ENCODE results near the gene KIF5C. TPM values are rescaled to one million over a fixed set of nuclear protein-coding genes. Genes with fewer than 3 reads are reported as not detected.
A peak's percentile ranks its signal among the peaks of the same experiment; 100 is the strongest.

Gene KIF5C
- total RNA-seq, 1 experiment from 2014 or later = 5.4 TPM

DNA sequence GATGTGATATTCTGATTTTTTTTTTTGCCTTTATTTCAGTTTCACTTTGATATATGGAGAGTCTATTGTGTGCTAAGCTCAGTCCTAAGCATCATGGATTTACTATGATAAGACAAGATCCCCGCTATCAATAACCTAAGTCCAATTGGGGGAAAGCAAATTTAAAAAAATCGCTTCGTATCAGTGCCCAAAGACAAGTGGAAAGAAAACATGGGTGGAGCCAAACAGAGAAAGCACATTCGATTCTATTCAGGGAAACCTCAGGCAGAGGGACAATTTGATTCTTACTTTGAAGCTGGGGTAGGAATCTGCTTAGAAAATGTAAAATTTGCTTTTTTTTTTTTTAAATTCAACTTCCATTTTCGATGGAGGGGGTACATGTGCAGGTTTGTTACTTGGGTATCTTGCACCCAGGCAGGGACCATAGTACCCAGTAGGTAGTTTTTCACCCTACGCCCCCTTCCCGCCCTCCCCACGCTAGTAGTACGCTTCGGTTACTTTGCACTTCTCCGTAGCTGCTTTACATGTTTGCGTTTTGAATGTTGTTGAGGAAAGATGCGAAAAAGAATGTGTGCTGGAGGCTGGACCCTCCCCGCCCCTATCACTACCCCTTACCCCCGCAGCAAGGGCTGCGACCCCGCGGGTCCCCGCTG is 12.4 kb downstream of the KIF5C start:
- DNase-seq (ENCODE audit: low read depth) = no peak

GRCh38 chr2:148888003-148888501 is 13.0 kb downstream of the KIF5C start:
- no peak for DNase-seq (ENCODE audit: low read depth)

DNA sequence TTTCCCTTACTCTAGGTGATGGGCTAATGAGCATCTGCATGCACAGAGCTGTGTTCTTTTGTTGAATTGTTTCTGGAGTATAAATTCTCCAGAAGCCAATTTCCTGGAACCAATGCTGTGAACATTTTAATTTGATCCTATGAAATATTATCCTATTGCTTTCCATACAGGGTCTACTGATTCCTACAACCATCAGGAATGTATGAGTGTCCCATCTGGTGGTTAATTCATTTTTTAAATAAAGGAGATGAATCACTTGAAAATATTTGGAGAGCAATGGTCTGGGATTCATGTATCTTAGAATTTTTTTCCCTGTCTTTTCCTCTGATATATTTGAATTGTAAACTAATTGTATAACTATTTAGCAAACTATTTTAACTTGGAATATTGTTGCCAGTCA is 14.0 kb downstream of the KIF5C start:
- DNase-seq (ENCODE audit: low read depth) = no peak

DNA sequence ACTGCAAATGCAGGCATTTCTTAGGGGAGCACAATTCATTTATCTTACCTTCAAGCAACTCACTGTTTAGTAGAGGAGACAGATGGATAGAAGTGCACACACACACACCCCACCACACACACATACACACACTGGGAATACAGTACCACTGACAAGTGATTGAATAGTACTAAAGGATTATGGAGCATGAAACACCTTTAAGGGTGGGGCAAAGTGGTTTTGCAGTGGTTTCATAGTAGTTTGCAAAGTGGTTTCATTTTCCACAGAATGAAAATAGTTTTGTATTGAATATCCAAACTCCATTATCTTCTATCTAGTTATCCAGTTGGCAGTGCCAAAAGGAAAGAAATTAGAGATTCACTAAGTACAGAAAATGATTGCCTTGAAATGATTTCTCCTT is 18.9 kb downstream of the KIF5C start:
- DNase-seq (ENCODE audit: low read depth) = no peak

GRCh38 chr2:148896136-148896535 is 21.1 kb downstream of the KIF5C start:
- no peak for DNase-seq (ENCODE audit: low read depth)

GRCh38 chr2:148899638-148900318 is 24.8 kb downstream of the KIF5C start:
- no peak for DNase-seq (ENCODE audit: low read depth)

DNA sequence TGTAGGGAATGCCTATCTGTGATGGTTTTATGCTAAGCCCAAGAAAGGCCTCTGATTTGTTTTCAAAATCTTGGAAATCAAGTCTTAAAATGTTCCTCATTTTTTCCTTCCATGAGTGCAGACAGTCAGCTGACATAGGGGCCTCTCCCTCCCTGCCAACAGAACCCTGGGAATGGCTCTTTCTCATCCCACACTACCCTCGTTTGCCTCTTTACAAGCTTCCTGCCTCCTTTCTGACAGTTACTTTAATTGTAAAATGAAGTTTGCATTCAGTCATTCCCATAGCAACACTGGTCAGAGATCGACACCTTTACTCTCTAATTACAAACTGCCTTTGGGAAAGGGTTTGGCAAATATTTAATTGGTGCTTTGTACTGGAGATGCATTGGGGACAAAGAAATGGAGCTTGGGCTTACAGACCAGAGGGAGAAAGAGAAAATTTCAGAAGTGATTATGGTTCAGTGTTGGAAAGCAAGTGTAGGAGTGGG is 25.4 kb downstream of the KIF5C start:
- DNase-seq (ENCODE audit: low read depth) = no peak

GRCh38 chr2:148901142-148901541 is 26.1 kb downstream of the KIF5C start:
- no peak for DNase-seq (ENCODE audit: low read depth)

- DNase-seq (ENCODE audit: low read depth) = no peak
These were observed 27.8 kb downstream of the KIF5C start for GRCh38 chr2:148902798-148903197.

DNA sequence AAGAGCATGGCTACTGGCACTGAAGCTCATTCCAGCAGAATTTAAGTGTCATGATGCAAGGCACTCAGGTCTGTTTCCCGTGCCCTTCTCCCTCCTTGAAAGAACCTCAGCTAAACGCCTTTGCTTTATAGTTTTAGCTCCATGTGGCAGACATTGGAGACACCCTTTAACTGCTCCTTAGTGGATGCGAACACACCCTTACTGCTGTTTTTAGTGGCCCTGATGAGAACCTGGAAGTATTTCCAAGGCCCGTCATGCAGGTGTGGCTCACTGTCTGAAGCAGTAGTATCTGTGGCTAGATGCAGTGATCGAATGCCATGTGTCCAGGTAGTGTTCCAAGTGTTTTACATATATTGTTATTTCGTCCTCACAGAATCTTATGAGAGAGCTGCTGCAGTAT is 28.3 kb downstream of the KIF5C start:
- no peak for DNase-seq (ENCODE audit: low read depth)

GRCh38 chr2:148903979-148904378 is 29.0 kb downstream of the KIF5C start:
- no peak for DNase-seq (ENCODE audit: low read depth)

GRCh38 chr2:148906124-148906523 is 31.1 kb downstream of the KIF5C start:
- peak; percentile 66 for DNase-seq (ENCODE audit: low read depth)

DNA sequence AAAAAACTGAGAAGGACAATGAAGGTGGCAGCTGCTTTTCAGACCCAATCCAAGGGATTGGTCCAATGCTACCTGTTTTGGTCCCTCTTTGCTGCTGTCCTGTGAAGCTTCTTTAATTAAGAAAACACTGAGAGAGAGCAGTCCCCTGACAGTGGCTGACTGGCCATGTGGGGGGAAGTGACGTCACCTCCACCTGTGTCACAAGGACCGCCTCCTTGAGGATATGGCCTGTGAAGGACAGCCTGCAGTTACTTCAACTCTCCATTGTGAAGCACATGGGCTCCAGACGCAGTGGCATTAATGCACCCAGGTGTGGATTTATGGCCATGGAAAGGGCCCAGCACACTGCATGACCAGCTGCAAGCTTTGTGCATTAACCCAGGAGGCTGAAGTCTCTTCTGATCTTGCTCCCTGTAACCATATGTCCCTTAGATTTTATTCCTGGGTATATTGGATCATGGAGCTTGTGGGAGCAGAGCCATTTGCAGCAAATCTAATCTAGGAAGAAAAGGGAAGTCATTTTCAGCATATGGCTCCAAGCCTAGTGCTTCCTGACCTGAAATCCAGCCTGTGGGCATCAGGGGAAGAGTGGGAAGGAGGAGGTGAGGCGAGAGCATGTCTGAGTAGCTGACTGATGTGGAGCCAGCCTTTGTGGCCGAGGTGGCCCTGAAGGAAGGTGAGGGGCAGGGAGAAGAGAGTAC is 32.2 kb downstream of the KIF5C start:
- DNase-seq (ENCODE audit: low read depth) = no peak

DNA sequence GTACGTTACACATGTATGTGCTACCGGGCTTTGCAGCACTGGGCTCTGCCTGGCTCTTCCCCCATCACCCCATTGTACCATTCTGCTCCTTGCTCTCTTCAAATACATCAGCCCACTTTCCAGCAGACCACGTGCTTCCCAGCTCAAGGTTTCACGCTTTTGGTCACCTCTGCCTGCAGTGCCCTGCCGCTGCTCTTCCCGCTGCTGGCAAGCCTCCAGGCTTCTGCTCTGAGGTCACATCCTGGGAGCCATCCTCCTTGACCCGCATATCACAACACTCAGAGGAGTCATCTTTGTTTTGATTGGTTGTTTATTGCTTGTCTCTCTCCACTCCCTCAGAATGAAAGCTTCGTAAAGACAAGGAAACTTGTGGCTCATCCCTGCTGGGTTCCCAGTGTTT is 34.1 kb downstream of the KIF5C start:
- peak; percentile 40 for DNase-seq (ENCODE audit: low read depth)

GRCh38 chr2:148913061-148913460 is 38.0 kb downstream of the KIF5C start:
- no peak for DNase-seq (ENCODE audit: low read depth)

GRCh38 chr2:148913492-148913891 is 38.5 kb downstream of the KIF5C start:
- DNase-seq (ENCODE audit: low read depth) = no peak

DNA sequence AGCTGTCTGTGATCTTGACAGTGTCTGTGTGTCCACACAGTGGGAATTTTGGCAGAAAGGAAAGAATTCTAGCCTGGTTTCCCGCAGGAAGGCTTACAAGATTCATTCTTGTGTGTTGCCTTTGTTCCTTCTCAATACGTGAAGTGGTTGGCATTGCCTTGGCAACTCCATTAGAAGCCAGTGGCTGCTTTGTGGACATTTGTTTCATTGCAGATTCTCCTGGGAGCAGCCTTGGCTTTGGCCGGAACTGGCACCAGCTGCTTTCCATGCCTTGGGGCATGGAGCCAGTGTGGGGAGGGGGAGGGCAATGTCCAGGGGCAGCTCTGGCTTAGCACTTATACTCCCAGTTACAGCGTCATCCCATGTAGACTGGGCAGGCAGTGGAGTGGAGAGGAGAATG is 39.4 kb downstream of the KIF5C start:
- DNase-seq (ENCODE audit: low read depth) = no peak

GRCh38 chr2:148917431-148917830 is 42.4 kb downstream of the KIF5C start:
- DNase-seq (ENCODE audit: low read depth) = no peak

- no peak for DNase-seq (ENCODE audit: low read depth)
These were observed 43.5 kb downstream of the KIF5C start for GRCh38 chr2:148918554-148918953.

GRCh38 chr2:148920559-148920958 is 45.5 kb downstream of the KIF5C start:
- no peak for DNase-seq (ENCODE audit: low read depth)

- DNase-seq (ENCODE audit: low read depth) = no peak
These were observed 47.0 kb downstream of the KIF5C start for GRCh38 chr2:148922062-148922461.

DNA sequence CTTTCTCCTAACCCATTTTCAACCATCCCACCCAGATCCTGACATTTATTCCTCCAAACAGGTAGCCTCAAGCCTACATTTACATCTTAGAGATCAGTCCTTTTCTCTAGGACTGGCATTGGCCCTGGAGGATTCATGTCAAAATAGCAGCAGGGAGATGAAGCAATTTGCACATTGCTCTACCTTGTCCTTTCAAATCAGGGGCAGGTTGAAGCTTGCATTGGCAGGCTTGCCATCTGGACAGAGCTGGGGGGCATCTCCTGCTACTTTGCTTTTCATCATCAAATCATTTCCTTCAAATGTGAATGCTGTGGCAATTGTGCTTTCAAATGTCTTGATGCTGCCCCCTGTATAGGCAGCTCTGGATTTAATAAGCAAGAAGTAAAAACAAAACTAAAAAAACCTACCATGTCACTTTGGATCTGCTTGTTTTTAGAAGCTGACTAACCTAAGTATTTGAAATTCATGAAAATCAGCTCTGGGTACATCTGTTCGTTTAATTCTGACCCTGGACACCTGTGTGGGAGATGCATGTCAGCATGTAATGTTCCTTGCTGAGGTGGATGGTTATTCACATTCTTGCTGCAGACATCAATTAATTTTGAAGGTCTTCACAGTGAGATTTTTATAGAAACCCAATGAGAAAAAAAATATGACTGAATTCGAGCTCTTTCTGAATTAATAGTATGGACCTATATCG is 47.9 kb downstream of the KIF5C start:
- no peak for DNase-seq (ENCODE audit: low read depth)

All from HT1080 (cell line).